GM18870 (cell line): ENCODE data around the gene HABP2.

Experiments used
- ATAC-seq: cut with Tn5 transposase; IDR thresholded peaks from one replicate; pipeline ENCODE4 v1.9.1; 2021; ENCODE audit warnings: moderate library complexity; ENCODE audit not compliant: unreplicated experiment

The HABP2 gene

DNA sequence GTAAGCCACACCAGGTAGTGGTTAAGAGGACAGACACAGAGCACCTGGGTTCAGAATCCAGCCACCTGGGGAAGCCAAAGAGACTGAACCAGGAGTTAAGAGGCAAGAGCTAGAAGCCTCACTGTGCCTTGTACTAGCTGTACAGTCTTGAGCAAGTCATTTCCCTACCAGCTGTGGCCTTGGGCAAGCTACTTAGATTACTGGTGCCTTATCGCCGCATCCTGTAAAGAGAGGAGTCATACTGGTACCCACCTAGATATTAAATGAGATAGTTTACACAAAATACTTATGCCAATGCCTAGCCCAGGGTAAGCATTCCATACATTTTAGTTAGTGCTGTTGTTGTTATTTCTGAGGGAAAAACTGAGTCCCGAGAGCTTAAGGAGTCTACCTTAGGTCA is 47.7 kb downstream of the HABP2 start:
- ATAC-seq: no peak

DNA sequence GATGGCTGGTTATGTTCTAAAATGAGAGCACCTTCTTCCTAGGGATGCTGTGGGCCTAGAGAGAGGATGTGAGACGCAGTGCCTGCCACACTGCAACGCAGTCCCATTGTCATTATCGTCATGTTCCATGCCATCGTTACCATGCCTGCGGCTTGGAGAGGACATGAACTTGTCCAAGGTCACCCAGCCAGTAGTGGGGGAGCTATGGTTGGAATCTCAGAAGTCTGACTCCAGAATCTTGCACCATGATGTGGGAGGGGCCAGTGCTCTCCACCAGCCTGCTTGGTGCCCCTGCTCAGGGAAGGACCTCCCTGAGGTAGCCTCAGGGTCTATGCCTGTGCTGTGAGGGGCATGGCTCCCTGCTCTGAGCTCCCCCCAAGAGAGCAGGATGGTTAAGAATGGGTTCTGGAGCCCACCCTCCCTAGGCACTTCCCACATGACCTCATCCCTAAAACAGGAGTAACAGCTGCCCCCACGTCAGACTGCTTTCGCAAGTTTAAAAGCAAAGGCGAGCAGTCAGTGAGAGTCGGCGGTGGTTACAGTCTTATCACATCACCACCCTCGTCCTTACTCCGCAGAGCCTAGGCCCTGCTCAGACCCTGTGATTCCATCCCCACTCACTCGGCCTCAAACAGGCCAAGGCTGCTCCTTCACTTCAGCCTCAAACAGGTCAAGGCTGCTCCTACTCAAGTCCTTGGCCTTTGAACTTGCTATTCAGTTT is 50.4 kb downstream of the HABP2 start:
- ATAC-seq: no peak

- ATAC-seq: no peak
Measured at GRCh38 chr10:113604572-113604971, 51.7 kb downstream of the HABP2 start.

DNA sequence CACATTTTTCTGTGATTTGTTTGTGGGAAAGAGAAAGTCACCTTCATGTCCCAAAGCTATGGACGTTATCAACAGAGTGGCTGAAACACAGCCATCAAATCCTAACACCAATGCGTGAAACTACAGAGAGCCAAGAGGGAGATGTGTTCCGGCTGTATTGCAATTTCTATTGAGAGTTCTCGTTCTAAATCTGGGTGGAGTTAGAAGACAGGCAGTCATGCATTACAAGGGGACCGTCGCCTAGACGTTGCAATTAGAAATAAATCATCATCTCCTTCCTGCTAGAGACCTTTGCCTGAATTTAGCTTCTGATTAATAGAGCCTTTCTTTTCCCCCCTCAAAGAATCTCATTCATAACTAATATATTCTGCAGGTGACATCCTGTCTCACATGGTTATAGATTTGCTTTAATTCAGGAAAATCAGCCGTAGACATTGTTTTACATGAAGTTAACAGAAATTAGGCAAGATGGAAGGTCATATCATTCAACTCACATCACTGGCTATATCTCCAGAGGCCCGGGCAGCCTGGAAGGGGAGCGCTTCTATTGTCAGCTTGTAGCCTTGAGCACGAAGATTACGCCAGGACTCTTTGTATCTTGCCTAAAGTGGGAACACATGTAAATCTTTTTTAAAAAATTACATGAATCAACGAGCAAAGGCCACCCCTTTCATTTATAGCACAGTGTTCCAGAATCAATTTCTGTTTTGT is 52.6 kb downstream of the HABP2 start:
- ATAC-seq: no peak

GRCh38 chr10:113609704-113610108 is 56.9 kb downstream of the HABP2 start:
- no peak for ATAC-seq

- ATAC-seq: no peak
Measured at GRCh38 chr10:113610631-113611601, 58.1 kb downstream of the HABP2 start.

GRCh38 chr10:113612154-113612553 is 59.3 kb downstream of the HABP2 start:
- no peak for ATAC-seq

- ATAC-seq: no peak
Measured at GRCh38 chr10:113613427-113613826, 60.6 kb downstream of the HABP2 start.

DNA sequence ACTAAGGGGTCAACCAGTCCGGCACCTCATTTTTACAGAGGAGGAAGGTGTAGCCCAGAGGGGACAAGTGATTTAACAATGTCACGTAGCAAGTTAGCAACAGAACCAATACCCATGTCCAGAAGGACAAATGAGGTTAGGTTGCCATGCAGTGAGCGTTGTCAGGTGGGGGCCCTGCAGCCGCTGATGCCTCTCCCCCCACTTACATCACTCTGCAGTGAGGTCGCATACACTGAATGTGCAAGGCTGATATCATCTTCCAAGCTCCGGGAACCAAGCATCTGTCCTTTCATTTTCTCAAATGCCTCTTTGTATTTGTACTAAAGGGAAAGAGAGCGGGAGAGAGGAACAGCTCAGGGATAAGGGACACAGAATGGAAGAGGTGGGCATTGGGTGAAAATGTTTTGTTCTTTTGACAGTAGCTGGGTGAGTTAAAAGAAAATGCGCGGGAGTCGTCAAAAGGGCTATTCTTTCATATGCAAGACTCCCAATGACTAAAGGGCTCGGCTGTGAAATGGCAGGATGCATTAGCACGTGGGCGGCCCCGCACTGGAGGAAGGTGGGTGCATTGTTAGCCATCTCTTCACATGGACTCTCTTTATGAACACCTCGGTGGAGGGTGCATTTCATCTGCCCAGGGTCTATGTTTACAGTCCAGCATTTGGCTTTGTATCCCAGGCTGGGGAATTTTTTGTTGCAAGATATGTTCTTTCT is 61.3 kb downstream of the HABP2 start:
- ATAC-seq: no peak

DNA sequence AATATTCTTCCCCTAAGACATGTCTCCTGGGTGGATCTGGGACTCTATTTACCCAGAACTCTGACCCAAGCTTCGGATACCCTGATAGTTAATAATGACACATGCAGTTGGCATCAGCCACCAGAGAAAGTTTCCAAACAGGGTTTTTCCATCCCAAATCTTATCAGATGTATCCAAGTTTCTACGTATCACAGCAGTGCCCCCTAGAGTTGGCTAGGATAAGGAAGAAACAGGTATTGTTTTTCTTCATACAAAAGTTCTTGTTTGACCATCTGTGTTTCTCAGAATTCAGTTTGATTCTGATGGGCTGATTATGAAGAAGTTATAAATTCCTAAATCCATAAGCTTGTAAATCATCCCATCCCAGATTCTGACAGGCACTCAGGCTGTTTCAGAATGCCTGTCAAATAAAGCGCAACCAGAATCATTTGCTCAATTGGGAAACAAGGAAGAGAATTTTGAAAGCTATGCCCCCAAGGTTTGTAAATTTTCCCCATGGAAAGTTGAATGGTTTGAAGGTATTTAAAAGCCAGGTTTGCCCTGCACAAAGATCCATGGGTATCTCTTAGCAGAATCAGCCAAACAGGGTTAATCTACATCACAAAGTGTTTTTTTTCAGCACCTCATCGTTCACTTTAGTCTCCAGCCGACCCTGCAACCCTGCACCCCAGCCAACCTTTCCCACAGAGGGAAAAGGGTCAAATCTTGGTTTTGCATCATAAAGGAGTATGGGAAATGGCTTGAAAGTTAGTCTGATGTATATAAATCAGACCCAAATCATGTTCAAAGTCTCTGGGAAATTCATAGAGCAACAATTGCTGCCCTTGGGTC is 63.6 kb downstream of the HABP2 start:
- no peak for ATAC-seq

DNA sequence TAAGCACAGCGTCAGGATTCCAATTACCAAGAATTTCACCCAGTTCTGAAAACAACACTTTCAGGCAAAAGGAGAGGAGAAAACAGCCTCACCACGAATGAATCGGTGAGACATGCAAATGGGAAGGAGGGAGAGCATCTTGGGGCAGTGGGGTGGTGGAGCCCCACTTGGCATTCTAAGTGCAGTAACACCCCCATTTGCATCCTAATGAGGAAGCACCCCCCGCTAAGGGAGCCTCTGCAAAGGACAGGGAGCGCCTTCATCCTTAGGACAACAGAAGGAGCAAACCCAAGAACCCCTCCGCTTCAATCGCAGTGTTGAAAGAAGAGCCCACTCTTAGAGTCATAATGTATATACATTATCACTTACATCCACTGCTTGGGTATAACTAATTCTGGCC is 64.2 kb downstream of the HABP2 start:
- ATAC-seq: no peak

DNA sequence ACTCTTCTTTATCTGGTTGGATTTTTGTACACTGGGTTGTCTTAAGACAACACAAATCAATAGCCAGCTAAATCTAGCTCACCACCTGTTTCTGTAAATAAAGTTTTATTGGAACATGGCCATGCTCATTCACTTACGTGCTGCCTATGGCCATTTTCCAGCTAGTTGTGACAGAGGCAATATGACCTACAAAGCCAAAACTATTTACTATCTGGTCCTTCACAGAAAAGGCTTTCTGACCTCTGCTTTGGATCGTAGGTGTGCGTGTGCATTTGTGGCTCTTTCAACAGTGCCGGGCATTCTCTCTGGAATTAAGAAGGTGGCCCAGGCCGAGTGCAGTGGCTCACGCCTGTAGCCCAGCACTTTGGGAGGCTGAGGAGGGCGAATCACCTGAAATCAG is 65.5 kb downstream of the HABP2 start:
- ATAC-seq: no peak

DNA sequence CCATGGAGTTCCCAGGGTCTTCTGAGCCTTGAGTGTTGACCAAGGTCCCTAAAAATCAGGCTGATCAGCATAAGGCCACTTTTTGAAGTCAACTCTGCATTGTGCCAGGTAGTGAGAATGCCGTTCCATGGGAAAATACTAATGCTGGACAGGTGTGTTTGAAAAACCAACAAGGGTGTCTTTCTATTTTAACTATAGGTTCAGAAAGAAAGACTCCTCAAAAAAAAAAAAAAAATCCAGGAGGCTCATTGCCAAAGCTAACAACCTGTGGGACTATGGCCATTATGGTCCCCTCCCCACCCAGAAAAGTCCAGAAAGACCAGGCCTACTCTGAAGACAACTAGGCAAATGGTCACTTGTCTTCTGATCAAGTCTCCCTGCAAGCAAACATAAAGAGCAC is 66.5 kb downstream of the HABP2 start:
- ATAC-seq: no peak

GRCh38 chr10:113620511-113620910 is 67.7 kb downstream of the HABP2 start:
- ATAC-seq: no peak

GRCh38 chr10:113620936-113621335 is 68.1 kb downstream of the HABP2 start:
- ATAC-seq: no peak

- no peak for ATAC-seq
Measured at GRCh38 chr10:113621799-113622198, 68.9 kb downstream of the HABP2 start.

- ATAC-seq: no peak
Measured at GRCh38 chr10:113622831-113623230, 70.0 kb downstream of the HABP2 start.

DNA sequence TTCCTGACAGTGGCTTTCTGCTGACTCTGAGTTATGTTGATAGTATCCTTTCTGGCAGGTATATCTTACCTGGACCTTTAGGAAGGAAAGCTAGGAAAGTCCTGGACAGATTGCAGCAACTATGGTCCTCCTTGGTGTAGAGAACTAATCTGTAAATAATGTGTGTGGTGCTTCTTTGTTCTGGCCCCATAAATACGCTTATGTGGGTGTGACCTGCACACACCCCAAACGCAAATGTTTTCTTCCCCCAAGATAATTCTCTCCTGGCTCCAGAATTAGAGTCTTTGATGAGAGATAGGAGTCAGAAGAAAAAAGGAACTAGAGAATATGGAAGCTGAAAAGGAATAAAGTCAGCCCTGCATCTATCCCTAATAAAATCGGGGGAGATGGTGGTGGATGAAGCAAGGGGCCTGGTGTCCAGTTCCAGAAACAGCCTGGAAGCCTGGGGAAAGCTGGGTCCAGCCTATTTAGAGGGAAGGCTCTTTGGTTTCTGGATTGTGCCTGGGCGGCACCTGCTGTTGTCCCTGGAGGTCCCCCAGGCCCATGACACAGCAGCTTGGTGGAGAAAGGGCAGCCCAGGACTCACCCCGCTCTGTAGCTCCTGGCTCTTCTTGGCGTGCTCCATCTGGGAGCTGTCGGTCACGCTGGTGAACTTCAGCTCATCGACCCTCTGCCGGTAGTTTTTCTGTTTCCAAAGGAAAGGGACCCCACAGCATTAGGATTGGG is 72.8 kb downstream of the HABP2 start:
- ATAC-seq: no peak

- no peak for ATAC-seq
Measured at GRCh38 chr10:113626809-113627355, 74.0 kb downstream of the HABP2 start.
